GM21367 (cell line): ENCODE results near the gene ATP11A.

ENCODE experiments used
- ATAC-seq: cut with Tn5 transposase; IDR thresholded peaks from one replicate; pipeline ENCODE4 v1.9.1; 2021; ENCODE audit not compliant: unreplicated experiment

Gene ATP11A

DNA sequence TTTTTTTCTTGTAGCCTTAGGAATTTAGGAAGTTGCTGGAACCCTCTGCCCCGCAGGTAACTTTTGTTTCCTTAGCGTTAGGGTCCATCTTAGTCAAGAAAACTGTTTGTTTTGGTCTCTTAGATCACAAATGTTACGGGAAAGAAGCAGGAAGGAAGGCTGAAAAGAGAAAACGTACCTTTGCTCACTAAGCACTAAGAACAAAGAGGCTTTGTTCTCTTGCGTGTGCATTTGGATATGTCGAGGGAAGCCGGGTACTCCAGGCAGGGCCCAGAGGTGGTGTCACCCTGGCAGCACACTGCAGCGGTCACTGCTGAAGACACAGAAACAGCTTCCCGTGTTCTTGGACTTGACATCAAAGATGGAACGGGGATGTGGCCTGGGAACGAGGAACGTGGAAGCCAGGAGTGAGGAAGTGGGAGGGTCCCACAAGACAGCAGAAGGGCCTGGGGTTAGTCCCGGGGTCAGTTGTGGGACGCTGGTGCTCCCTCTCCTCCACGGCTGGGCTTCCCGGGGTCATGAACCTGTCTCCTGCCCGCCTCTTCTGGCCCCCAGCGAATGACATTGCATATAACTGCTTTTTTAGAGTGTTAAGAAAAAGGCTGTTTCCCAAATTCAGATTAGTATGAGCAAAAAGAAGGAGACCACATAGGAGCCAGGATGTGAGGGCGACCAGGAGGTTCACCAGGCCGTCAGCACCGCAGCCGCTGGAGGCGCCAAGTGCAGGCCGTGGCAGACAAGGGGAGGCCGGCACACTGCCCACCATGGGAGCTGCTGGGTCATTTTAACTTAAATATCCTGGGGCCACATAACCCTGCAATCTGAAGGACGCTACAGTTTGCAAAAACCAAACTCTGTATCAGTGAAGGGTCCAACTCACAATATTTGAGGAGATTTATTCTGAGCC lies 31.6 kb downstream of the ATP11A start:
- ATAC-seq = no peak

DNA sequence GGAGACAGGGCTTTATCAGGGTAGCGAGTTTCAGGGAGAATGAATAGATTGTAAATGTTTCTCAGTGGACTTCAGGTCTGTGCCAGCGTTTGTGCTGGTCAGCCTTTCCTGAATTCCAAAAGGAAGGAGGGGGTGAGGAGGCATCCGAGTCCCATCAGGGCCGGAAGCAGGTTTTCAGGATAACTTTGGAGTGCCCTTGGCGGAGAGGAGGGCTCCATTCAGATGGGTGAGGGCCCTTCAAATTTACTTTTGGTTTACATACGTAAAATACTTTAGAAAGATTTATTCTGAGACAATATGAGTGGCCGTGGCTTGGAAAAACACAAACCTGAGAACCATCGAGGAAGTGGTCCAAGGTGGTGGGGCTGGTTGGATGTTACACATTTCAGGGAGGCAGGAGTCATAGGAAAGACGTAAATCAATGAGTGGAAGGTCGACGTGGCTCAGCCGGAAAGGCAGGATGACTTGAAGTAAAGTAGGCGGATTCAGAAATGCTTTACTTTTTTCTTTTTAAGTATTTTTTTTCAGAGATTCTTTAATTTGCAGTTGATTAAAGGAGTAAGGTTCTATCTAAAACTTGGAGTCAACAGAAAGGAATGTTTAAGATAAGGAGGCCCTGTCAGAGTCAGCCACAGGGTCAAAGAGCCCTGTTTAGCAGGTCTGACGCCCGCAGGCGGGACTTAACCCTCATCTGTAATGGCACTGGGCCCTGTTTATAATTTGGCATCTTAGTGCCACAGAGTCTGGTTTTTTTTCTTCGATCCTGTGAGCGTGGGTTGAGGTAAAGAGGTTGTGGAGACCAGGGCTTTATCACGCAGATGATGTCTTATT lies 32.8 kb downstream of the ATP11A start:
- ATAC-seq = no peak

DNA sequence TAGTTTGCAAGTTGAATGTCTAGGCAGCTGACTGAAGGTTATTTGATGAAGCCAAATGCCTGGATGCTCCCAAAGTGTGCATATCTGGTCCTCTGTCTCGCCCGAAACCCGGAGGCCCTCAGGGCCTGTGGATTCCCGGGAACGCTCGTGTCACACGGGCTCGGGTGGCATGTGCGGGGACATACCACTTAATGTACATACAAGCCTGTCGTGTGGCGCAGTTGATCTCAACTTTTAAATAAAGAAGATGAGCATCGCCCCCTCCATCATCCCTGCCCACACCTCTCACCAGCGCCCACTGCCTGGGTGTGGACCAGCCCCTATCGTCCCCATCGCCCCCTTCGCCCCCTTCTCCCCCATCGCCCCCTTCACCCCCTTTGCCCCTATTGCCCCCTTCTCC lies 33.9 kb downstream of the ATP11A start:
- no peak for ATAC-seq

DNA sequence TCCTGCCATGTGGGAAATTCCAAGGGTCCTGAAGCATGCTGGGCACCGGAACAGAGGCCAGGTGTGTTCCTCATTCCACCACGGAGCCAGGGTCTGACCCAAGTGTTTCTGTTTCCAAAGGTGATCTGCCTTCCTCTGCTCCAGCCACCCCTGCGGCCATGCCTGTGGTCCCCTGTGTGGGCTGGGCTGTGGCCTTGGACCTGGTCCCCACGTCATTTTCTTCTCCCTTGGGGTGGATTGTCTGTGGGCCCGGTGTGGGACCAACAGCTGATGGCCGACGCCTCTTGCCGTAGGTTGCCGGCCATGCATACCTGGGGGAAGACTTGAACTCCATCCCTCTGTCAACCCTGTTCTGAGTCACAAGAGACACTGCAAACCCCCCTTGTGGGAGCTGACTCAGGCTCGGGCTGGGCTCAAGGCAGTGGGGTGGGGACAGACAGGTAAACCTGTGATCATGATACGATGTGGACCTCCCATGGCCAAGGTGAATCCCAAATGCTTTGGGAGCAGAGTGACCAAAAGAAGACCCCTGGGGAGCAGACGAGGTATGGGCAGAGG lies 35.0 kb downstream of the ATP11A start:
- no peak for ATAC-seq

DNA sequence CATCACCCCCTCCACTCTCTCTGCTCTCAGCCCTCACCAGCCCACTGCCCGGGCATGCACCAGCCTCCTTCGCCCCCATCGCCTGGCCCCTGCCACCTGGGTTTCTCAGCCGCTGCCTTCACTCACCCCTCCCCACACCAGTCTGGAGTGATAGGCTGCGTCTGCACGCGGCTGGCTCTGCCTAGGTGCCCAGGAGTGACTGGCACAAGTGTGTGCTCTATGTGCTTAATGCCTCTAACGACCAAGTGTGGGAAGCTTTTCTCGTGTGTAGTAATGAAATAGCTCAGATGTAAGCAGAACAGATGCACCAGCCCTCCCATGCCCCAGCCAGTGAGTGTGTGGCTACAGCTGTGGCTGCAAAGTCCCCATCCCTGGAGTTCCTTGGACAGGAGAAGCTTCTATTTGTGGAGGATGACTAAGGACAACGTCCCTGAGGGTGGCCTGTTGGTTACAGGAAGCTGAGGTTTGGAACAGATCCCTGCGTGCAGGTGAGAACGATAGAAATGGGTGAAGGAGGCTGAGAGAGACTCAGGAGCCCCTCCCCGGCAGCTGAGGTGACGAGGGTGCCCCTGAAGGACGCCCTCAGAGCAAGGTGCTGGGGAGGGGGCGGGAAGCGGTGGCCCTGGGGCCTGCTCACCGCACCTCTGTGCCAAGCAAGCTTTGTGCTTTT lies 35.6 kb downstream of the ATP11A start:
- no peak for ATAC-seq

DNA sequence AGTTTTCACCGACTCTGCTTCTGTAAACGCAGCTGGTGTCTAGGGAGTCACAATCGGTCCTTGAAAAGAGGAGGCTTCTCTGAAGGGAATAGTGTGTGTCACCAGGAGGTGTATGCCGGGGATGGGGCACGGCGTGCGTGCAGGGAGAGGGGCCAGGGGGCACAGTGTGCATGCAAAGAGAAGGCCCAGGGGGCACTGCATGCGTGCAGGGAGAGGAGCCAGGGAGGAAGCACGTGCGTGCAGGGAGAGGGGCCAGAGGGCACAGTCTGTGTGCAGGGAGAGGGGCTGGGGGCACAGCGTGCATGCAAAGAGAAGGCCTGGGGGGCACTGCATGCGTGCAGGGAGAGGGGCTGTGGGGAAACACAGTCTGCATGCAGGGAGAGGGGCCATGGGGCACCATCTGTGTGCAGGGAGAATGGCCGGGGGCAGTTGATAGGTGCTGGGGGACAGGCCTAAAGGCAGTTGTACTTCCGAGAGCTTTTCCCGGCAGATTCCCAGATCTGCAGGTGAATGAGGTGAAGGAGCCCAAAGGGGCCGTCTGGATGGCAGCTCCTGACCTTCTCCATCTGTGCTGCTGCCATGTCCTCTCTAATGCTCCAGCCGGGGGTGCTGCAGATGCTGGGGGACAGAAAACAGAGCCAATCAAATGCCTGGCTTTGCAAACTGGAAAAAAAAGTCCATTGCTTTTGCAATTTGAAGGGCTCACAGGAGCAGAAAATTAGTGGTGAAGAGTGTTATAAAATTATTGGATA lies 36.4 kb downstream of the ATP11A start:
- no peak for ATAC-seq

DNA sequence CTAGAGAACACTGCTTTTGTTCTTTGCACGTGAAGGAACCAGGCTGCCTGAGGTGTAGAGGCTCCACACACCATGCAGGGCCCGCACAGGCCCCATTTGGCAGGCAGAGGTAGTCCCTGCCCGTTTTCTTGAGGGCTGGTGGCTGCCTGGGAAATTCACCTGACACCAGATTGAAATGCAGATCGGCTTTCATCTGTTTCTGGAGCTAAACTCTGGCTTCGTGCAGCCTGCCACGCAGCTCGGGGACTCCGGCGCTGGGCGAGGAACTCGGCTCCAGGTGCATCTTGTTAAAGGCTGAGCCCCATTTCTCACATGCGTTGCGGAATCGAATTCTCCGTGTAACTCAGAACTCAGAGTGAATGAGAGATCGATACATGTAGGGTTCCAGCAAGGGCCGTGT lies 37.7 kb downstream of the ATP11A start:
- no peak for ATAC-seq

DNA sequence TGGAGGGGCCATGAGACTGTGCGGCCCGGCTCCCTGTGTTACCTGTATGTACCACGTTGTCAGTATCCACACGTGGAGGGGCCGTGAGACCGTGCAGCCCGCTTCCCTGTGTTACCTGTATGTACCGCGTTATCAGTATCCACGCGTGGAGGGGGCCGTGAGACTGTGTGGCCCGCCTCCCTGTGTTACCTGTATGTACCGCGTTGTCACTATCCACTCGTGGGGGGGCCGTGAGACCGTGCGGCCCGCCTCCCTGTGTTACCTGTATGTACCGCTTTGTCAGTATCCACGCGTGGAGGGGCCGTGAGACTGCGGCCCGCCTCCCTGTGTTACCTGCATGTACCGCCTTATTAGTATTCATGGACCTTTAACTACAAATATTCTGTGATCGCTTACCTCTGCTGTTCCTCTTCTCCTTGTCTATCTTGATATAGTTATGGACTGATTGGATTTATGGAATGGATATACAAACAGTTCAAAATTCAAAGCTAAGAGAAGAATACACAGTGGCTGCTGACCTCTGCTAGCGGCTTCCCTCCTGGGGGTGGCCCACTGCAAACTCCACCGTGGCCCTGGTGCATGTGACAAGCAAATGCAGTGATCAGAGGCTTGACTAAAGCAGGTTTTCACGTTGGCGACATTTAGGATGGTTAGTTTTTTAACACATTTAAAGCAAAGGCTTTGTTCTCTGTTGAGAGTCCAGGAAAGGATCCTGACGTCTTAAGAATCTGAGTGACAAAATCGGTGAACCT lies 38.7 kb downstream of the ATP11A start:
- no peak for ATAC-seq

DNA sequence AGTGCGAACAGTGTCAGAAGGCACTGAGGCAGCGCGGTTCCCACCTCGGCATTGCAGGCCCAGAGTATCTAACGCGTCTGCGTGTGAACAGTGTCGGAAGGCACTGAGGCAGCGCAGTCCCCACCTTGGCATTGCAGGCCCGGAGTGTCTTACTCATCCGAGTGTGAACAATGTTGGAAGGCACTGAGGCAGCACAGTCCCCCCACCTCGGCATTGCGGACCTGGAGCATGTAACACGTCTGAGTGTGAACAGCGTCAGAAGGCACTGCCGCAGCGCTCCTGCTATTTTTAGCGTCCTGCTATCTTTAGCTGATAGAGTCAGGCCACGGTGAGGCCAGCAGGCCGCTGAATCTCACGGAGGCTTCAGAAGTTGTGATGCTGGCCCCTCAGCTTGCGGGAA lies 39.6 kb downstream of the ATP11A start:
- no peak for ATAC-seq

DNA sequence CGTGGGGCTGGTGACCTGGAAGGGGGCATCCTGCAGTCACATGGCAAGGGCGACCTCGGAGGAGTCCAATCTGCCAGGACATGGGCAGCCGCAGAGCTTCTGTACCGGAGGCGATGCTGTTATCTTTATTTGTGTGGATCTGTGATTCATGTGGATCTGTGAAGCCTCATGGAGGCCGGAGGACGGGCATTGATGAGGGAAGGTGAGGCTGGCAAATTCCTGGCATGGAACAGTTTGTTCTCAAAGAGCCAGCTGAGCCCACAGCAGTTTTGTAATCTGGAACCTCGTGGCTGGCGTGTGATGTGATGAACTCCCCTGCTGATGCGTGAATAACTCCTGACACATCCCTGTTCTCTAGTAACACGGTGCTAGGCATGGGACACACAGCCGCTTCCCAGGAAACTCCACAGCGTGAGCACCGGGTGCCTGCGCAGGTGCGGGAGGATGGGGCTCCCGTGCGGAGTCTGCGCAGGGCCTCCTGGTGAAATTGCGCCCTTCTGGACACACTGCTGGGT lies 40.4 kb downstream of the ATP11A start:
- ATAC-seq = no peak

DNA sequence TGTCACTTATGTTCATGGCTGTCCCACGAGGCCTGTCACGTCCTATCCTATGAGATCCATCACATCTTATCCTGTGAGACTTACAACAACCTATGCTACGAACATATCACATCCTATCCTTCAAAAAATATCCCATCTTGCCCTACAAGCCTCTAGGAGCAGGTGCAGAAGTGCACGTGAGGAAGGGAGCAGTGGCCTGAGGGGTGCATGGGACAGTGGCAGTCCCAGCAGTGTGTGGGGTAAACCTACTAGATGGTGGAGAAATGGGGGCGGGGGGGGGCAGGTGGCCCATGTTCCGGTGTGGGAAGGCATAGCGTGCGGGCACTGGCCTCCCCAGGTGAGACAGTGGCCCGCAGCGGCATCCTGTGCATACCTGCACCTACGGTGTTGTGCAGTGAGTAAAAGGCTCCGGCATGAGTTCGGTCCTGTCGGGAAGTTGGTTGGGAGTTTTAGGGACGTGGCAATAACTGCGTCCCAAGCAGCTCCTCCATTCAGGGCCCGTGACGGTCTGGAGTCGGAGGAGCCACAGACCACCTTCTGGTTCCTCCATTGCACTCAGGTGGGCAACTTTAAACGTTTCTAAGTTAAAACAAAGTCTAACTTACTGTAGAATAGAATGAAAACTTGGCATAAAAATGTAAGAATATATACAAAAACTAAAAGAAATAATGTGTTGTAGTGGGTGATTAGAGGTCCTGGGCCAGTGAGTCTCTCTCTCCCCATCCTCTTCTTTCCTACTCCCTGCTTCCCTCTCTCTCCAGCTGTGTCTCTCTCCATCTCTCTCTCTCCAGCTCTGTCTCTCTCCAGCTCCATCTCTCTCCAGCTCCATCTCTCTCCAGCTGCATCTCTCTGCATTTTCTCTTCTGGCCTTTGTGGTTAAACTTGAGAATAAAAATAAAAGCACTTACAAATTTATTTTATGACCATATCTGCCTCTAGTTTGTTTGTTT lies 42.1 kb downstream of the ATP11A start:
- ATAC-seq = no peak

DNA sequence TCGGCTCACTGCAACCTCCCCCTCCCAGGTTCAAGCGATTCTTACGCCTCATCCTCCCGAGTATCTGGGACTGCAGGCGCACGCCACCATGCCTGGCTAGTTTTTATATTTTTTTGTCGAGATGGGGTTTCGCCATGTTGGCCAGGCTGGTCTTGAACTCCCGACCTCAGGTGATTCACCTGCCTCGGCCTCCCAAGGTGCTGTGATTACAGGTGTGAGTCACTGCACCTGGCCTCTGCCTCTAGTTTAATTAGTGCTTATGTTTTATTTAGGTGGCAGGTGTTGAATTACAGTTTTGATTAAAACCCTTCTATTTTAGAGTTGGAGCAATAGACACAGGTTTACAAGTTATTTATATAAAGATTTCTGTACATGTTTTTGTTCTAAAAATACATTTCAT lies 42.8 kb downstream of the ATP11A start:
- no peak for ATAC-seq

DNA sequence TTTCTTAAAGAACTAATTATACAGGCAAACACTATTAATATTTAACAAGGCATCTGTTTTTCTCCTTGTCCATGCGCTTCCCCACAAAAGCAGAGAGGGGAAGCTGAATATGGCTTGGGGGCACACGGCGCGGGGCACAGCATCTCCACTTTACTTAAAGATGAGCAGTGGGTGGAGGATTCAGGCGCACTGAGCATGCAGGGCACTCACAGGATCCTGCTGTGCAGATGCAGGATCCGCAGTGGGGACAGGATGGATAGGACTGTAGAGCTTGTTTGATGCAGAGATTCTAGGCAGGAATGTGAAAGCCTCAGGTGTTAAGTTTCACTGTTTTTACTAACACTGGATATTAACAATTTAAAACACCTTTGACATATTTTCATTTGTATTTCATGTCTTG lies 43.3 kb downstream of the ATP11A start:
- no peak for ATAC-seq

DNA sequence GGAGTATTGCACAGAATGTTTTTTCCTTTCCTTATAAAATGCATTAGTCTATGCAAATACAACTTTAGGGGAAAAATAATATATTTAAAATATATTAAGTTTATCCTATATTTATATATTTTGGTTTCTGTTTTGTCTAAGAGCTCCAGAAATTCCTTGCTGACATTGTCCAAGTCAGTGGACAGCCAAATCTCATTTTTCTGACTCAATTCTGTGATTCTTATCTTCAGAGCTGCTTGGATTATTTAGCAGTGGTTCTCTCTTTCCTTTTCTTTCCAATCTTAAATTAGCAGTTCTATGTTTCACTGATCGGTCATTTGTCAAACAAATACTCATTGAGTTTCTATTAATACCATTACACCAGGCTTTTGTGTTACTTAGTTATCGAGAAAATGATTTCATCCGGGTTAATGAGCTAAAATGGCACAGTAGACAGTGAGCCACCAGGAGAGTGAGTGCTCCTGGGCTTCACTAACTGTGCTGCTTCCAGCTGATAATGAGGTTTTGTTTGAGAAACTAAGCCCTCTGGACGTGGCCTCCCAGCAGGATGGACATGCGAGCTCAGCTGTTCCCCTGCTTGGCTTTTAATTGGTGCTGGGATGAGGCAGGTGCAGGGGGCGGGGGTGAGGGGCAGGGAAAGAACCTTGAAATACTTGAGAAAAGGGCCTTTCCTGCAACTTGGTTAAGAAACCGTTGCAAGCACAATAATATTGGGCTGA lies 44.0 kb downstream of the ATP11A start:
- no peak for ATAC-seq

DNA sequence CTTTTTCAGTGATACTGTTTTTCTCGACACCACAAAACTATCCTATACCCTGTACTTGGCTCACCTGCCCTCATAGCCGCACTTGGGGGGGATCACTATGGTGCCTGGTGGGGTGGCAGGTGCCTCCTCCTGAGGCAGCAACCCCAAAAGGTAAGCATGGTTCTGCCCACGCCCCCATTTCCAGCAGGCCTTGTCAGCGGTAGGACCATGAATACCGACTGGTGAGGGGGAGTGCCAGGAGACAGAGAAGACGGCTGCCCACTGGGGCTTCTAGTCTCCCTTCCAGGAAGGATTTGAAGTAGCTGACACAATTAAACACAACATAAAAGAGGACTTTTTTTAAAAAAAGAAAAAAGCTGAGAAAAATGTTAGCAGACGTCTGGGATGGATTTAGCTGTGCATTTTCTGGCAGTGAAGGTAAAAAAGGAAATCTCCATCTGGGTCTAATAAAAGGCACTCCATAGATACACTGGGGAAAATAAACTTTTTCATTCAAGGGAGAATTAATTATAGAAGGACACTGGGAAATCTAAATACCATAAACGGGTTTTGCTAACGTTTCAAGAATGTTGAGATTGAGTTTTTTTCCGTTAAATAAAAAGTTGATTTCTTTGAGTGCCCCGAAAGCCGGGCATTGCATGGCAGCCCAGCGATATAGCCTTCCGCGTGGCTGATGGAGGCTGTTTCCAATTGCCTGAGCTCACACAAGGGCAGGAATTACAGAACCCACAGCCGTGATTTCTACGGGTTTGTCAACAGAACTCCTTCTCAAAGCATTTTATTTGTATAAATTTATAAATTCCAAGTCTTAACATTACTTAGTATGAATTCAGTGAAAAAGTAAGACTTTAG lies 45.1 kb downstream of the ATP11A start:
- no peak for ATAC-seq

DNA sequence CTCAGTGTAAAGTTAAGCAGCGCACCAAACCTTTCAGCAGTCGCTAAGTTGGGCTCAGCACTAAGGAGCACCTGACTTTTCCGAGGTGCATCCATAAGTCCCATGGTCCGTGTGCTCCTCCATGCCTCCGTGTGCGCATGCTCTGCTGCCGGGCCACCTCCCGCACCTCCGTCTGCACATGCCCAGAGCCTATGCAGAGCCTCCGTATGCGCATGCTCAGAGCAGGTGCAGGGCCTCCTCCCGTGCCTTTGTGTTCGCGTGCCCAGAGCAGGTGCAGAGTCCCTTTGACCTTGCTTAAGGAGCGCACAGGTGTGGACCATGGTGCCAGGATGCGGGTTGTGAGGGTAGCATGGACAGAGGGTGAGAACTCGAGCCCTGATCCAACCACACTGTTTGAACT lies 46.0 kb downstream of the ATP11A start:
- ATAC-seq = no peak

DNA sequence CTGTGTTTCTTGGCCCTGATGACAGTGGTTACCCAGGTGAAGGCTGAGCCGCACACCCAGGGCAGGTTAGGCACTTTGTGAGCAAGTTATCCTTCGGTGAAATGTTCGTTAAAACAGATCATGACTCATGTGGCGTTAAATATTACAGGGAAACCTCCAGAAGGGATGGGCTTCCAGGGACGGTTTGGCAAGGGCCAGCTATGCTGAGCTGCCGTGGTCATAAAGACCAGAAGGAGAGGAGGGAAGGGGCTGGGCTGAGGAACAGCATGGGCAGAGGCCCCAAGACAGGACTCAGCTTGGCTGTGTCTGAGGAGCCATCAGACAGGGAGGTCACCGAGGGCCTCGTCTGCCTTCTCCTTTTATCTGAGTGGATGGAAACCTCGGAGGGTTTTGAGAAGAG lies 47.5 kb downstream of the ATP11A start:
- ATAC-seq = no peak
